Heart left ventricle (tissue), 13 donors: ENCODE results near the gene APLP2.

Source experiments
- CTCF ChIP-seq, 12 donors: fragments of 200-600 bp; sonication (generic) in 4 of 12; IDR thresholded peaks; one replicate each; pipeline versions ENCODE4 v1.5.0 to v1.8.0; 2018 to 2022; ENCODE audit warnings: antibody characterized with exemption in 12 of 12, mild to moderate bottlenecking in 5 of 12
- POLR2A ChIP-seq, 2 donors: fragments of 450-650 bp; IDR thresholded peaks; one replicate each; pipeline ENCODE4 v1.6.1; 2017; ENCODE audit warnings: antibody characterized with exemption in 2 of 2, mild to moderate bottlenecking in 2 of 2, moderate library complexity in 2 of 2
- donor health status: ischemic (EF 13 %, LVEDD 7.1; RV severe dilation, severe dysfunction).
- donor health status: DM: no; HTN: yes; CAD: no.
- donor health status: DM: no; HTN: no; CAD: no.
- donor health status: ischemic (EF 25% LVEDD 6.9; RV normal size, moderate dysfunction).
- donor health status: ischemic (EF 25% LVEDD 5.7; RV mildly dilated, moderate dysfunction).
- donor health status: ischemic (EF 35%, LVEDD 5.7; RV mildly dilated, moderate dysfunction).
- donor health status: nonischemic (EF 11% LVEDD 7.7; RV severe dilation, severe dysfunction).
- donor health status: DM: yes; HTN: yes; CAD: no.
- donor health status: PGD.
- donor health status: ischemic (EF 29% LVEDD 5.4; RV normal size, mild dysfunction).
- donor health status: nonischemic (EF 23%, LVEDD 6.1; RV moderate dilation, normal function).

- TF ChIP-seq CTCF (IDR thresholded peaks at IDR 0.05) = no peak
- TF ChIP-seq POLR2A (IDR thresholded peaks at IDR 0.05) = no peak
These were observed 100.7 kb downstream of the APLP2 start for GRCh38 chr11:130170345-130170744.
